Cardiac muscle cell (in vitro differentiated cells and primary cell): ENCODE data around the gene CEP55. TPM values are rescaled to one million over a fixed set of nuclear protein-coding genes. Genes with fewer than 3 reads are reported as not detected.

ENCODE experiments used
- DNase-seq, 2 donors: peaks; one replicate each; pipeline versions ENCODE4 v3.0.0 to v3.0.0-alpha.2; 2010 to 2017; ENCODE audit warnings: low read depth in 1 of 2, low spot score in 1 of 2
- H3K27ac ChIP-seq: fragments of 200-600 bp; sonication (generic); 2 replicates; pipeline ENCODE4 v1.5.1; 2016
- H3K27me3 ChIP-seq: fragments of 200-600 bp; sonication (generic); 2 replicates; pipeline ENCODE4 v1.6.0; 2016; ENCODE audit warnings: control low read depth
- H3K36me3 ChIP-seq: fragments of 200-600 bp; sonication (generic); 2 replicates; pipeline ENCODE4 v1.5.1; 2016; ENCODE audit warnings: control low read depth
- H3K4me1 ChIP-seq: fragments of 200-600 bp; sonication (generic); 2 replicates; pipeline ENCODE4 v1.8.1; 2017; ENCODE audit warnings: low read depth, mild to moderate bottlenecking, mixed run types
- H3K4me3 ChIP-seq: fragments of 200-600 bp; sonication (generic); 2 replicates; pipeline ENCODE4 v1.5.1; 2016; ENCODE audit warnings: mild to moderate bottlenecking
- H3K9me3 ChIP-seq: fragments of 200-600 bp; sonication (generic); 2 replicates; pipeline ENCODE4 v1.5.1; 2017; ENCODE audit warnings: low read depth, mild to moderate bottlenecking, control low read depth
- CTCF ChIP-seq: IDR thresholded peaks from 2 replicates; pipeline ENCODE4 v1.5.1; 2012; ENCODE audit warnings: low read depth, mild to moderate bottlenecking, low read length
- polyA plus RNA-seq: library from polyadenylated mRNA; unstranded; fragments of >200 nt; fragmentation: Nextera tagmentation; extraction: Ambion mirVana; gene quantifications from 2 replicates; pipeline ENCODE4 v1.2.1, GENCODE V29; 2016
- total RNA-seq: library from RNA; depleted of rRNA; stranded (reverse); fragments of >200 nt; gene quantifications from 2 replicates; pipeline ENCODE4 v1.2.3, GENCODE V29; 2016

CEP55 gene
- total and polyA plus RNA-seq, 2 experiments from 2014 or later, result 3.1 to 23.8 TPM

GRCh38 chr10:93461109-93461806 is 35.2 kb upstream of the CEP55 start:
- no peaks in the 10 kb centered on the region for H3K9me3 ChIP-seq
- H3K36me3 ChIP-seq, result no peaks in the 10 kb centered on the region
- no peak for TF ChIP-seq CTCF
- no peak overlapping the region for H3K27ac ChIP-seq
- DNase-seq, result no peak
- no peak overlapping the region for H3K4me3 ChIP-seq
- no peaks in the 10 kb centered on the region for H3K4me1 ChIP-seq
- no peaks in the 10 kb centered on the region for H3K27me3 ChIP-seq

GRCh38 chr10:93461807-93462178 is 34.6 kb upstream of the CEP55 start:
- Histone ChIP-seq H3K27ac (no peak overlapping the region), H3K4me3 (no peak overlapping the region), H3K4me1 (no peaks in the 10 kb centered on the region), H3K36me3 (no peaks in the 10 kb centered on the region), H3K27me3 (no peaks in the 10 kb centered on the region), H3K9me3 (no peaks in the 10 kb centered on the region)
- peak in 1 of 2 donors; percentile 54 for DNase-seq
- TF ChIP-seq CTCF, result no peak

- TF ChIP-seq CTCF, result no peak
- DNase-seq, result no peak
- H3K36me3 ChIP-seq, result no peaks in the 10 kb centered on the region
- H3K27me3 ChIP-seq, result no peaks in the 10 kb centered on the region
- H3K4me1 ChIP-seq, result no peaks in the 10 kb centered on the region
- H3K4me3 ChIP-seq, result no peak overlapping the region
- no peak overlapping the region for H3K27ac ChIP-seq
- H3K9me3 ChIP-seq, result no peaks in the 10 kb centered on the region
Measured at GRCh38 chr10:93462371-93462770, 34.0 kb upstream of the CEP55 start.

- Histone ChIP-seq H3K27me3 (no peaks in the 10 kb centered on the region), H3K27ac (no peak overlapping the region), H3K4me1 (no peaks in the 10 kb centered on the region), H3K9me3 (no peaks in the 10 kb centered on the region), H3K4me3 (no peak overlapping the region), H3K36me3 (no peaks in the 10 kb centered on the region)
- DNase-seq, result peak in 1 of 2 donors; percentile 68
- TF ChIP-seq CTCF, result no peak
Measured at GRCh38 chr10:93462881-93463280, 33.5 kb upstream of the CEP55 start.

GRCh38 chr10:93463723-93464476 is 32.5 kb upstream of the CEP55 start:
- DNase-seq, result peak in 1 of 2 donors; percentile 87
- no peak overlapping the region for H3K4me3 ChIP-seq
- peak overlapping the region; percentile 26 for H3K27ac ChIP-seq
- H3K9me3 ChIP-seq, result no peaks in the 10 kb centered on the region
- TF ChIP-seq CTCF, result no peak
- H3K27me3 ChIP-seq, result no peaks in the 10 kb centered on the region
- no peaks in the 10 kb centered on the region for H3K36me3 ChIP-seq
- no peaks in the 10 kb centered on the region for H3K4me1 ChIP-seq
